Measurements from ENCODE around the gene JPH2.
"Not testable (repeated sequence)": the region's sequence is repeated elsewhere in the genome, so short reads cannot be mapped to it uniquely, and the experiment has no call there.

Gene JPH2

DNA sequence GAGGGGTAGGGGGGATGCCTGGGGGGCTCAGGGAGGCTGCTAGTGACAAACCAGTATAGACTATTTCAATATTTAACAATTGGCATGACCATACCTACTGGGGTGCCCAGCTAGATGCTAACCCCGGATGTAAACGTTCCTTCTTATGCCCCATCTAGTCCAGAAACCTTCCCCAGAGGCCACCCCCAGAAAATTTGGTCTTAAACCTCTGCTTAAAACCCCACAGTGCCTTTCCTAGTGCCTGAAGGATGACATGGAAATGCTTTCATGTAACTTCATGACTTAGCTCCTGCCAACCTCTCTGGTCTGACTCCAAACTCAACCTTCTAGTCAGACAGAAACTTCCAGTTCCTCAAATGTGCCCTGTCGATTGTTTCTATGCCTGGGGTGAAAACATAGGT, 52.0 kb downstream of the JPH2 start:
- Histone ChIP-seq H3K36me3 (replicated peaks) (no peaks in the 10 kb centered on the region), H3K4me3 (ENCODE audit: low read depth, low read length) (no peak overlapping the region), H3K27ac (no peak overlapping the region), H3K27me3 (replicated peaks) (peaks cover 2% of the 10 kb centered on the region)
- in situ Hi-C loops (cut with HindIII; ENCODE audit: low pct_ligation_motif_present, low sequenced_read_pairs) = no loop called here
- TF ChIP-seq, protein P1, sequence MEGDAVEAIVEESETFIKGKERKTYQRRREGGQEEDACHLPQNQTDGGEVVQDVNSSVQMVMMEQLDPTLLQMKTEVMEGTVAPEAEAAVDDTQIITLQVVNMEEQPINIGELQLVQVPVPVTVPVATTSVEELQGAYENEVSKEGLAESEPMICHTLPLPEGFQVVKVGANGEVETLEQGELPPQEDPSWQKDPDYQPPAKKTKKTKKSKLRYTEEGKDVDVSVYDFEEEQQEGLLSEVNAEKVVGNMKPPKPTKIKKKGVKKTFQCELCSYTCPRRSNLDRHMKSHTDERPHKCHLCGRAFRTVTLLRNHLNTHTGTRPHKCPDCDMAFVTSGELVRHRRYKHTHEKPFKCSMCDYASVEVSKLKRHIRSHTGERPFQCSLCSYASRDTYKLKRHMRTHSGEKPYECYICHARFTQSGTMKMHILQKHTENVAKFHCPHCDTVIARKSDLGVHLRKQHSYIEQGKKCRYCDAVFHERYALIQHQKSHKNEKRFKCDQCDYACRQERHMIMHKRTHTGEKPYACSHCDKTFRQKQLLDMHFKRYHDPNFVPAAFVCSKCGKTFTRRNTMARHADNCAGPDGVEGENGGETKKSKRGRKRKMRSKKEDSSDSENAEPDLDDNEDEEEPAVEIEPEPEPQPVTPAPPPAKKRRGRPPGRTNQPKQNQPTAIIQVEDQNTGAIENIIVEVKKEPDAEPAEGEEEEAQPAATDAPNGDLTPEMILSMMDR (IDR thresholded peaks at IDR 0.05; ENCODE audit: low read depth, low read length, missing control alignments) = no peak
- no peak for DNase-seq

DNA sequence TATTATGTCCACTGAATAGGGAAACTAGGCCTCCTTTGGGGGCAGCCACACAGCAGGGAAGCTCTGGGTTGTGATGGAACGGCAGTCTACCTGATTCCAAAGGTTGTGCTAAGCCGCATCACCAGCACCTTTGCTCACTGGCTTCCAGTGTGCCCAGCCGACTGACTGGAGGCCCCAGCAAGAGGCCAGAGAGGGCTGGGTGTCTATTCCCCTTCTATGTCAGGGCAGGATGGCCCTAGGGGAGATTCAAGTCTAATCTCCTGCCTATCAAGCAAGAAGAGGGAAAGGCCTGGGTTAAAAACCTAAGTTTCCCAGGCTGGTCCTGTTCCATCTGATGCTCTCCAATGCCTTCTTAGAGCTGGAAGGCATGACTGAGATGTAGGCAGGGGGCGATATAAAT, 53.6 kb downstream of the JPH2 start:
- no peaks in the 10 kb centered on the region for H3K36me3 ChIP-seq (replicated peaks)
- no peak overlapping the region for H3K4me3 ChIP-seq (ENCODE audit: low read depth, low read length)
- no peak overlapping the region for H3K27ac ChIP-seq
- no peak for DNase-seq
- in situ Hi-C loops (cut with HindIII; ENCODE audit: low pct_ligation_motif_present, low sequenced_read_pairs) = no loop called here
- peaks cover 2% of the 10 kb centered on the region for H3K27me3 ChIP-seq (replicated peaks)
- TF ChIP-seq, protein P1 (IDR thresholded peaks at IDR 0.05; ENCODE audit: low read depth, low read length, missing control alignments) = no peak

DNA sequence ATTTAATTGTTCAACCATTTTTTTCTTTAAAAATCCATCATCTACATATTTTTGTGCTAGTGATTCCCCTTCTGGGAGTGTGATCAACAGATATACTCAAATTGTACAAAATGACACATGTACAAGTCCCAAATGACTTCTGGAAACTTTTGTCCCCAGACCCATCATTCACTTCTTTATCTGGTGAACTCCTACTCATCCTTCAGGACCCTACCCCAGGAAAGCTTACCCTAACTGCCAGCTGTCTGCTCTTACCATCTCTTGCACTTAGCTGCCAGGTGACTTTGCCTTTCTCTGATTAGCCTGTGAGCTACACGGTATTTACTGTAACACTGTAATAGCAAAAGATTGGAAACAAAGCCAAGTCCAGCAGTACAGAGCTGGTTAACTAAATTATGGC, 55.3 kb downstream of the JPH2 start:
- no peak for DNase-seq
- no peaks in the 10 kb centered on the region for H3K27me3 ChIP-seq (replicated peaks)
- TF ChIP-seq, protein P1 (IDR thresholded peaks at IDR 0.05; ENCODE audit: low read depth, low read length, missing control alignments) = no peak
- H3K27ac ChIP-seq = no peak overlapping the region
- no peak overlapping the region for H3K4me3 ChIP-seq (ENCODE audit: low read depth, low read length)
- in situ Hi-C loops (cut with HindIII; ENCODE audit: low pct_ligation_motif_present, low sequenced_read_pairs) = no loop called here
- H3K36me3 ChIP-seq (replicated peaks) = no peaks in the 10 kb centered on the region

DNA sequence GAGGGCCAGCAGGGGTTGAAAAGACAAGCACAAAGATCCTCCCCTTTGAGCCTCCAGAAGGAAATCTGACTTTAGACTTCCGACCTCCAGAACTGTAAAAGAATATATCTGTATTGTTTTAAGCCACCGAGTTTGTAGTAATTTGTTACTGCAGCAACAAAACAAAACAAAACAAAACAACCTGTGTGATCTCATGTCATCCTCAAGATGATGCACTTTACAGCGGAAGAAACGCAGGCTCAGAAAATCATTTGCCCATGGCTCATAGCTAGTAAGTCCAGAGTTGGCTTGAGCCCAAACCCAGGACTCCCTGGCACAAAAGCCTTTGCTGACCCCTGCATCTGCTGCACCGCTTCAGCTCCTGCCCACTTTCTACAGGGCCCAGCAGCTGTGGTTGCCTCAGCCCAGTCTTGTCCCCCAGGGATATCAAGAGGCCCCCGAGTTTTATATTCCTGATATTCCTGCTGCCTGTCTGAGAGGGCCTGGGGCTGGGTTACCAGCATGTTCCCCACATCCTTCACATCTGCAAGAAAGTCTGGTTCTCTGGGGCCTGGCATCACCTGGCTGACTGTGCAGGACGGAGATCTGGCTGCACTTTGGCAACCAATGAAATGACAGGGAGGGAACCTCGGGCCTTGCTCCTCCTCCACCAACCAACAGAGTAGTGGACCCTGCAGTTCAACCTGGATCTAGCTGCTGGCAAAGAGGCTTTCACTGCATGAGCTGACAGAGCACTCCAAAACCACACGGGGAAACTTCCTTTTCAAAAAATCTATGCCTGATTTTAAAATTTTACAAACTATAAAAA, 56.9 kb downstream of the JPH2 start:
- TF ChIP-seq, protein P1 (IDR thresholded peaks at IDR 0.05; ENCODE audit: low read depth, low read length, missing control alignments) = no peak
- no peak for DNase-seq
- Histone ChIP-seq H3K27me3 (replicated peaks) (no peaks in the 10 kb centered on the region), H3K4me3 (ENCODE audit: low read depth, low read length) (no peak overlapping the region), H3K36me3 (replicated peaks) (no peaks in the 10 kb centered on the region), H3K27ac (no peak overlapping the region)
- in situ Hi-C loops (cut with HindIII; ENCODE audit: low pct_ligation_motif_present, low sequenced_read_pairs) = no loop called here

DNA sequence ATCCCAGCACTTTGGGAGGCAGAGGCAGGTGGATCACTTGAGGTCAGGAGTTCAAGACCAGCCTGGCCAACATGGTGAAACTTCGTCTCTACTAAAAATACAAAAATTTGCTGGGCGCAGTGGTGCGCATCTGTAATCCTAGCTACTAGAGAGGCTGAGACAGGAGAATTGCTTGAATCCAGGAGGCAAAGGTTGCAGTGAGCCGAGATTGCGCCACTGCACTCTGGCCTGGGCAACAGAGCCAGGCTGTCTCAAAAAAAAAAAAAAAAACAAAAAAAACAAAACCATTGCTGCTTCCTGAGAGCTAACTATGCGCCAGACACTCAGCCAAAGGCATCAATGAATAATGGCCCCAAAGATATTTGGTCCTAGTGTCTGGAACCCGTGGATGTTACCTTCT, 57.7 kb downstream of the JPH2 start:
- H3K36me3 ChIP-seq (replicated peaks); in situ Hi-C loops (cut with HindIII; ENCODE audit: low pct_ligation_motif_present, low sequenced_read_pairs); H3K27ac ChIP-seq; H3K27me3 ChIP-seq (replicated peaks); H3K4me3 ChIP-seq (ENCODE audit: low read depth, low read length); DNase-seq: not testable (repeated sequence)

DNA sequence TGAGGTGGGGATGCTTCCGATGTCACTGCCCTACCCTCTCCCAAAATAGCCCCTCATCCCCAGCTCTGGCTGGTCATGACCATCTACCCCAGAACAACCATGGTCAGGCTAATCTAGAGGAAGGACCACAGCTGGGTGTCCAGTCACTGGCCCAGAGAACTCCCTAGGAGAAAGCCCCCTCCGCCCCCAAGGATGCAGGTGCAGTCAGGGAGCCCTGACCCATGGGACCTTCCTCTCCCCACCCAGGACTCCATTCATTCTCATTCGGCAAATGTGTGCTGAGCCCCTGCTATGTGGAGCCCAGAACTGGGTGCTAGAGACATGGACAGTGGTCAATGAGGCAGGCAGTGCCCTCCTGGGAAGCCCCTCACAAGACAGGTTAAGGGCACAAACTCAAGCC, 60.5 kb downstream of the JPH2 start:
- TF ChIP-seq, protein P1 (IDR thresholded peaks at IDR 0.05; ENCODE audit: low read depth, low read length, missing control alignments) = no peak
- no peak overlapping the region for H3K27ac ChIP-seq
- H3K36me3 ChIP-seq (replicated peaks) = no peaks in the 10 kb centered on the region
- in situ Hi-C loops (cut with HindIII; ENCODE audit: low pct_ligation_motif_present, low sequenced_read_pairs) = no loop called here
- H3K4me3 ChIP-seq (ENCODE audit: low read depth, low read length) = no peak overlapping the region
- no peaks in the 10 kb centered on the region for H3K27me3 ChIP-seq (replicated peaks)
- no peak for DNase-seq
